Activated naive CD4-positive, alpha-beta T cell treated with anti-CD3 and anti-CD28 coated beads, Interleukin-2, amount 50 U/mL, for 16 hours (primary cell): Measurements from ENCODE around the gene STAMBP.
"Not testable (repeated sequence)": the region's sequence is repeated elsewhere in the genome, so short reads cannot be mapped to it uniquely, and the experiment has no call there.

ENCODE experiments used
- DNase-seq: peaks from one replicate; pipeline ENCODE4 v3.0.0-alpha.2; 2020

Gene STAMBP

DNA sequence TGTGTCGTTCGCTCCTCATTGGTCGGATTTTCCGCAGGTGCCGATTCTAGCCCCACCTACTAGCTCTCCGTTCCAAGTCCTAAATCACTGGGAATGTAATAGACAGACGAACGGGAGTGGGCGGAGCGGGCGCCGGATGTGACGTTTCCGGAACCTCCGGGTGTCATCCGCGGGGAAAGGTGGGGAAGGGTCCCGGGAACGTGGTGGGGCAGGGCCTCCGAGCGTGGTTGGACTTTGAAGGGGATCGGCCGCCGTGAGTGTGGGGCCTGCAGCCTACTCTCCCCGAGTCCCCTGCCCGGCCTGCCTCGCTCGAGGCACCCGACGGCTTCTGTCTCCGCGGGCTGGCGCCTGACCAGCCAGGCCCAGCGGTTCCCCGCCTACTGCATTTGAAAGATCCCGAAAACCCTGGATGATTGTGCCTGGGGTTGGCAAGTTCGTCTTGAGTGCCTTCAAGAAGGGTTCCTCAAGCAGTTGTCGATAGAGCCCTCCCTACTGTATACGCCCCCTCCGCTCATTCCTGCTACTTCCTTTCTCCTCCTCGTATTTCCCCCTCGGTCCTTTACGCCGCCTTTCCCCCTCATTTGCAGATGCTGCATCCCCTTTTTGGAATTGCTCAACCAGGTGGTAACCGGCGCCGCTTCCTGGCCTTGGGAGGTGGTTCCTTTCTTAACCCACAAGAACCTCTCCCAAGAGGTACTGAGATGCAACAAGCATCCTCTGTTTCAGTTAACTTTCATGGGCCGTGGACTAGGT lies at the start of gene STAMBP:
Gene STAMBP (plus strand): TSS at position 144 of the 753 bp plus-strand sequence. CDS start 1,896 bp downstream, outside the sequence.
- peak; percentile 84 for DNase-seq

DNA sequence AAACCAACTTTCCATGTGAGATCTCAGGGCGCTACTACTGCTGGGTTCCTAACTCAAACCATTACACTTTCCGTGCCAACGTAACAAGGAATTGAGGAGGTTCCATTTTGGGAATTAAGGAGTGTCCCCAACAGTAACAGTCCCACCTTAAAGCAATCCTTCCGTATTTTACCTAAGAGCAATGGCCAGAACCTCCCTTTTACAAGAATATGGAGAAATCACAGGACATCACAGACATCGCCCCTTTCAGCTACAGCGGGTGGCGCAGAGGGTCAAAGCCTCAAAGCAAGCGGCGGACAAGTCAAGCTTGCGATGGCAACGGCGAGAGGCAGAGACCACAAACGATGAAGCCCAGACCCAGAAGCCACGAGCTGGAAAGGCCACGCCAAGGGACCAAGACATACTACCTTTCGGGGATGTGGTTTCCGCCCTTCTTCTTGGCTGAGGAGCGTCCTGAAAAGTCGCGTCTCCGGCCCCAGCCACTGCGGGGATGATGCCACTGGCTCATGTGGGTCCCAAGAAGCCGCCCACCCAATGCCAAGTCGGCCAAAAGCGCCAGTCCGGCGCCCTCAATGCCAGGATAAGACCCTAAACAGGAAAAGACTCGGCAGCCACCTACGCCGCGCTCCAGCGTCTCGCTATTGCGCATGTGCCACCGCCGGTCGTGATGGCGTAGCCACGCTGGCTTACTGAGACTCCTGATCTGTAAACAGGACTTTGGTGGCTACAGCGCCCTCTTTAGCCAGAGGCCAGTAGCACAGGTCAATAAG lies 49.1 kb upstream of the STAMBP start, which contains the start of gene DUSP11:
Gene DUSP11 (minus strand): TSS at position 637 of the 770 bp plus-strand sequence. CDS start 129 bp downstream, at position 508.
- peak; percentile 97 for DNase-seq

DNA sequence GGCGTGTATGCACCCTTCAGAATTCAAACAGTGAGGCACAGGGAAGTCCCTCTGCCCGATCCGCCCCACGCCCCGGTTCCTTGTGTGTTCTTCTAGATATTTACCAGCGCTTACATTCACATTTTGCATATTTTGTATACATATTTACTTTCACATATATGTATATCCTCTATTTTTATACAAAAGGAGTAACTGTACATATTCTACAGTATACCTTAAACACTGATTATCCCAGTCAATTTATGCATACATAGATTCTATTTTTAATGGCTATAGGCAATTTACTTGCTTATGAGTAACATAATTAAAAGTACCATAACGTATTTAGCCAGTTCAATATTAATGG lies 48.6 kb upstream of the STAMBP start:
- DNase-seq, result no peak

DNA sequence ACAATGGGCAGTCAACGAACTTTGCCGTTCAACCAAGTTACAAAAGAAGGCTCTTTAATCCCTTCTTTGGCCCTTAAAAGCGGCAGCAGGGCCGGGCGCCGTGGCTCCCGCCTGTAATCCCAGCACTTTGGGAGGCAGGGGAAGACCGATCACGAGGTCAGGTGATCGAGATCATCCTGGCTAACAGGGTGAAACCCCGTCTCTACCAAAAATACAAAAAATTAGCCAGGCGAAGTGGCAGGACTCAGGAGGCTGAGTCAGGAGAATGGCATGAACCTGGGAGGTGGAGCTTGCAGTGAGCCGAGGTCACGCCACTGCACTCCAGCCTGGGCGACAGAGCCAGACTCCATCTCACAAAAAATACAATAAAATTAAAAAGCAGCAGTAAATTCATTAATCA lies 45.4 kb upstream of the STAMBP start:
- not testable (repeated sequence) for DNase-seq

DNA sequence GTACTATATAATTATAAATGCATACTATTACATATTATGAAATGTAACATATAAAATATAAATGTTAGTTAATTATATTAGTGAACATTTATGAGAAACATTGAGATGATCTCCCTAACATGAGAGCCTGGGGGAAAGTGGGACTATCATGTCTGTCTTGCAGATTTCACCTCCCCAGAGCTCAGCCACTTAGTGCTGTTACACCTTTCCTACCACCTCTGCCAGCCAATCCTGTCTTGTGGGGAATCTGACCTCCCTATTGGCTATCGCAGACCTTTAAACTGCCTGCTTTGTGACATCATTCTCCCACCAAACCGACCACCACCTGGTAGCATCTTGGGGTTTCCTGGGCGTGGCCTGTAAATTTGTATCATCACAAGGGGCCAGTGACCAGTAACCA lies 44.9 kb upstream of the STAMBP start, which contains the start of gene C2orf78:
Gene C2orf78 (plus strand): TSS at position 301 of the 400 bp plus-strand sequence. CDS start 127 bp downstream, outside the sequence.
- not testable (repeated sequence) for DNase-seq

DNA sequence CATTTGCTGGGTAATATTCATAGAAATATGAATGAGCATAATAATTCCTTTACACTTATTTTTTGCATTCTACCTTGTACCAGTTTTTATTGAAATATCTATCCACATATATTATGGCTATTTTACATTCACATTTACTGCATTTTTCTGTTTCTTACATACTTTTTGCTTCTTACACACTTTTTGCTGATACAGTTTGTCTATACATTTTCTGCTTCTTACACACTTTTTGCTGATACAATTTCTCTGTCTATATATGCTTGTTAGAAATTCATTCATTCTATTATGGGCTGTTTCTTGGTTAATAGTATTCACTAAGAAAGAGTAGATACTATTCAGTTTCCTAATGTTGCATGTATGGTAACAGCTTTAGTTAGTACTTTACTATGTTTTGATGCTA lies 16.9 kb upstream of the STAMBP start:
- no peak for DNase-seq

DNA sequence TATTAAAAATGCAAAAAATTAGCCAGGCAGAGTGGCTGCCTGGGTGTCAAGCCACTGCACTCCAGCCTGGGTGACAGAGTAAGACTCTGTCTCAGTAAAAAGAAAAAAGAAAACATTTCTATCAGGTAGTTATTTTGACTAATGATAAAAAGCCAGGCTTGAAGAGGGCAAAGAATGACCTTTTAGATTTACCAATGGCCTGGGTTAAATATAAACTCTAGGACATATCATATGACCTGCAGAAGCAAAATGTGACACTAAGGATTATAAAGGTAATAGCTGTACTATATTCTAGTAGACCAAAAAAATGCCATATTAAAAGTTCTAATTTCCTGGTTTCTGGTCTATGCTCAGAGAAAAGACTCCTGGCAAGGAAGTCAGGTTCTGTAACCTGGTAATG lies 16.1 kb upstream of the STAMBP start:
- DNase-seq, result no peak

DNA sequence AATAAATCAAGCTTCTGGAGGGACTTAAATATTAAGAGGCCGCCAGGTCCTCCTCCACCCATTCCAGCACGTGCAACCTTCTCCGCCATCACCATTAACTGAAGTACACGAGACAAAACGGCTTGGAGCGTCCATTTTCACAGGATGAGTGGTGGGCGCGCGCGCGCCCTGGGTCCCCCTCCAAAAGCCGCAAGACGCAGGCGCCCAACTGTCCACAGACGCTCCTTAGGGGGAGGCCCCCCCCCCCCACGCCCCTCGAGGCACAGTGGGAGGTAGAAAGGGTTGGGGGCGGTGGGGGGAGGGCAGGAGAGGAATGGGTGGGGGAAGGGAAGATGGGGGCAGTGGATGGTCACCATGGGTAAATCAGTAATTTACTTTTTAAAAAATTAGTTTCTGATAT lies 10.5 kb upstream of the STAMBP start:
- no peak for DNase-seq

DNA sequence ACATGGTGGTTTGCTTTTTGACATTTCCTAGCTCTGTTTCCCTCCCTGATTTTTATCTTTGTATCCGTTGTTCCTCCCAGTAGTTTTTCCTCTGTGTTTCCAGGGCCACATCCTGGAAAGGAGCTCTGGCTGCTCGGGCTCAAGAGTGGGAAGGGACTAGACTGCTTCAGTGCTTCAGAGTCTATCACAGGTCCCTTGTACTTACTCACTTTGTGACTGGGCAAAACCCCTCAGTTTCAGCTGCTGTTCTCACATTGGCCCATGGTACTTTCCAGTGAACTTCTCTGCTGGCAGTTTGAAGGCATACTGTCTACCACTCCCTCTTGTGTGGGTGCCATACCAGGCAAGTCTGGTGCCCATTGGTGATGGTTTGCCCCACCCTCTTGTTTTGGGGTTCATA lies 7.5 kb upstream of the STAMBP start:
- DNase-seq, result no peak

DNA sequence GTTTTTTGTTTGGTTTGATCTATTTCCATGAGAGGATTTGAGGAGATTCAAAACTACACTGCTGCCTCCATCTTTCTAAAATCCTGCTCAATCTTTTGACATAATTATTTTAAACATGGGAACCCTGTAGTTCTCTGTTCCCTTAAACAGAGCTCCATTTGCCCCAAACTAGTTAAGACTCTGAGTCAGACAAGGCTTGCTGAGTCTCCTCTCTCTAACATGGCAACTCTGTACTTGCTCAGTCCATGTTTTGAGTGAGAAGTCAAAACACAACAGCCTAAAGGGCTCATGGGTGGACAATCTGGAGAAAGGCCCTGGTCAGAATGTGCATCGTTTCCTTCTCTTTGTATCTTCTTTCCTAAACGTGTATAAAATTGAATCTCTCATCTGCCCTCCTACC lies 7.1 kb upstream of the STAMBP start:
- DNase-seq, result no peak

DNA sequence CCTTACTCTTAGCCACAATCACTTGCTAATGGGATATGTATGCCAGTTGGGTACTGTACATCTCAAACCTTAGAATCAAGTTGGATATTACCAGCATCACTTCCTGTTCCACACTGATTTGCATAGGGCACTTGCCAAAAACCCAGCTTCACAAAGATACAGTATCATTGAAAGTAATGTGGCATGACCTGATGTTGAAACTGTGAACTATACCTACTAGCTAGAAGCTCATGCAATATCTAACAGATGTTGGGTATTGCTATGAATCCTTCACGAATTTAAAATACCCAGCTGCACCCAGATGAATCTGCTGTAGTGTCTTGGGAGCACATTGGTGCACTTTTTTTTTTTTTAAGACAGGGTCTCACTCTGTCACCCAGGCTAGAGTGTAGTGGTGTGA lies 6.5 kb upstream of the STAMBP start:
- no peak for DNase-seq

DNA sequence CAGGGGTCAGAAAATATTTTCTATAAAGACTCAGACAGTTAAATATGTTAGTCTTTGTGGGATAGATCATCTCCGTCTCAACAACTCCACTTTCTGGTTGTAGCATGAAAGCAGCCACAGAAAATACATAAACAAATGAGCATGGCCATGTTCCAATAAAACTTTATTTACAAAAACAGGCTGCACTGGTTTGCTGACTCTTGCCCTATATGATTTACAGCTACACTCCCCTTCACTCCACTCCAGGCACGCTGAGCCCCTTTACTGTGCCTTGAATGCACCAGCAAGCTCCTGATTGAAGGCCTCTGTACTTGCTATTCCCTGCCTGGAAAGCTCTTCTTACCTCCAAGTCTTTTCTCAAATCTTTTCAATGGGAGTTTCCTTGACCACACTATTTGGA lies 5.8 kb upstream of the STAMBP start:
- no peak for DNase-seq

DNA sequence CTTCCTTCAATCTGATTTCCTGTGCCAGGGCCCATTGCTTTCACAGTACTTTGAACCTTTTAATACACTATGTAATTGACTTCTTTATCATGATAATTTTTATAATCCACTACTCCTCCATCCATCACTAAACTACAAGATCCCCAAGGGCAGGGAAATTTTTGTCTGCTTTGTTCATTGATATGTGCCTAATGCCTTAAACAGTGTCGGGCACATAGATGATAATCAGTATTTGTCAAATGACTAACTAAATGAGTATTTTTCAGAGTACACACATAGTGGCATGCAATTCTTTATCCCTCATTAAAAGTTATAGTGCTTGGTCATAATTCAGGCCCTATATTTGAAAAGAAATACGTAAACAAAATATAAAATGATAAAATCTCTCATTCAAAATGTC lies 5.3 kb upstream of the STAMBP start:
- no peak for DNase-seq

DNA sequence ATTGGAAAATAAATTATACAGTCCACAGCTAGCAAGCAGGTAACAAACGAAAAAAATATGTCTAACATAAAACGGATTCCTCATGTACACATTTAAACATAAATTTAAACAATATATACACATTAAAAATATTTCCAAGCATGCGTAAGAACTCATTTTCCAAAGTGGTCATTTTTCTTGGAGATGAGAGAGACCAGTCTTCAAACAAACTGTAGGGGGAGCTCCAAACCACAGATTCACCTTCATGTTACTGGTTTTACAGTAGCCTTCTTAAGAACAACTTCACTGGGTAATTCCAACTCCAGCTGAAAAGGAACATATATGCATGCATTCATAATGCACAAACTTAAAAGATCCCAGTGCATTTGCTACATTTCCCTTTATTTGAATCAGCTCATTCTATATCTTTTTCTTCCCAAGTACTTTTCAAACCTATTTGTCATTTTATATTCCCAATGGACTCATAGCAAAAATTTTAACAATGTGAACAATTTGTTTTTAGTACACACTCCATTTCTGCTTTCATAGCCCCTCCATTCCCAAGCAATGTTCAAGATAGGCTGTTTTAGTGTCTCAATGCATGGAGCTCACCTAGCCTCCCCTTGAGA lies 4.7 kb upstream of the STAMBP start:
- no peak for DNase-seq

DNA sequence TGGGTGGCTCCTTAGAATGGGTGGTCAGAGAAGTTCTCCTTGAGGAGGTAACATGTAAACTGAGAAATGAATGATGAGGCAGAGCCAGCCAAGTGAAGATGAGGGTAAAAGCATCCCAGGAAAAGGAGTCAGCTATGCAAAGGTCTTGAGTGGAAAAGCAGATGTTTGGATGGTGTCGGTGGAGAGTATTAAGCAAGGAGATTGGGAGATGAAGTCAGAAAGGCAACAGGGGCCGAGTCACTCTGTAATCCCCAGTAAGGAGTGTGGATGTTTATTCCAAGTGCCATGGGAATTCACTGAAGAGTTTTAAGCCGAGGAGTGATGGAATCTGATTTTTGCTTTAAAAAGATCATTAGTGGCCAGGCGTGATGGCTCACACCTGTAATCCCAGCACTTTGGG lies 3.4 kb upstream of the STAMBP start:
- no peak for DNase-seq

DNA sequence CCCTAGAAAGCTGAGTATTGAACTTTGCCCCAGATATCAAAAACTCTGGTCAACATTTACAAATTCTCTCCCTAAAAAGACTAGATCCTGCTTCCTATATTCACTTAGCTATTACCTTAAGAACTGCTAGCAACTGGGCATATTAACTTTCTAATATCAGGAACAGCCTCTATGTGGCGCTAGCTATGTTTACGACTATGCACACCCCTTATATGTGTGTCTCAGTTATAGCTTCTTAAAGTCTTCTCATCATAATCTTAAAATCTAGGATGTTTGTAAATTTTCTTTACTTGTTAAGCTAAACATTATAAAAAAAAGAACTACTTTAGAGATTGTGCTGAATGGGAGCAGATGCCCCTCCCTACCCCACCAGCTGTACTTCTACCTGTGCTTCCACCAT lies 1.7 kb upstream of the STAMBP start:
- DNase-seq, result no peak

DNA sequence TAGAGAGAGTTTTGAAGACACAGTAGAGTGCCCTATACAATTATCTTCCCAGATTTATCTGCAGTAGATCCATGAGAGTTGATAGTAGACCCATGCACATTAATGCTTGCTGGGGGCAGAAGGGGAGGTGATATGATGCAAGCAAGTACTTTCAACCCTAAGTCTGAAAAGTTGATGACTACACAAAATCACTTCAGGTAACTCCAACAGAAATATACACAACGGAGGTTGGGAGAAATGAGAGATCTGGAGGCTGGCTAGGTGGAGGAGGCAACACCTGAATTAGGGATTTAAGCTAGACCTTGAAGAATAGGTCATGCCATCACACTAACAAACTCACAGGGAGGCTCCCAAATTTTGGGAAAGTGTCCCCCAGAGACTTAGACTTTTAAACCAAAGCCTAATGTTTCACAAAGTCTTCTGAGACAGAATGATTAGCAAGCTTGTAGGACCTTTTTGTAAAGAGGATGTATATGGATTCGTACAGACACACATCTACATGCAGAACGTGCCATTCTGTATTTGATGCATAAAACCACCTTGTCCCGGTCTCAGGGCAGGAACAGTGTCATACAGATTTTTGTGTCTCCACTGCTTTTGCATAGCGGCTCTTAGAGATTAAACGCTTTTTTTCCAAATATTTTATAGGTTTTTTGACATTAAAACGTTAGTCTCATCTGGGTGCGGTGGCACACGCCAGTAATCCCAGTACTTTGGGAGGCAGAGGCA lies 937 bp upstream of the STAMBP start:
- no peak for DNase-seq

DNA sequence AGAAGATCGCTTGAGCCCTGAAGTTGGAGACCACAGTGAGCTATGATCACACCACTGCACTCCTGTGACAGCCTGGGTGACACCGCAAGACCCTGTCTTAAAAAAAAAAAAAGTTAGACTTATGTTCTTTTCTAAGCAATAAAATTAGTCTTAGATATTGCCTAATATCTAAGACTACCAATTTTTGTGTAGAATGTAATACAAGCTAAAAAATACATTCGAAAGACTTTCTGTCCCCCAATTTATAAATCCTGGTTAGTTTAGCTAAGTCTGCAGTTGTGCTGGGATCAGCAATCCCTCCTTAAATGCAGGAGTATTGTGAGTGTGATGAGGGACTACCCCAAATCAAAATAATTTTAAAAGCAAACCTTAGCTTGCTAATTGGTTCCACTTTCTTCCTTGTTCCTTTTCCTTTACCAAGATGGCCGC lies 358 bp upstream of the STAMBP start:
- no peak for DNase-seq

DNA sequence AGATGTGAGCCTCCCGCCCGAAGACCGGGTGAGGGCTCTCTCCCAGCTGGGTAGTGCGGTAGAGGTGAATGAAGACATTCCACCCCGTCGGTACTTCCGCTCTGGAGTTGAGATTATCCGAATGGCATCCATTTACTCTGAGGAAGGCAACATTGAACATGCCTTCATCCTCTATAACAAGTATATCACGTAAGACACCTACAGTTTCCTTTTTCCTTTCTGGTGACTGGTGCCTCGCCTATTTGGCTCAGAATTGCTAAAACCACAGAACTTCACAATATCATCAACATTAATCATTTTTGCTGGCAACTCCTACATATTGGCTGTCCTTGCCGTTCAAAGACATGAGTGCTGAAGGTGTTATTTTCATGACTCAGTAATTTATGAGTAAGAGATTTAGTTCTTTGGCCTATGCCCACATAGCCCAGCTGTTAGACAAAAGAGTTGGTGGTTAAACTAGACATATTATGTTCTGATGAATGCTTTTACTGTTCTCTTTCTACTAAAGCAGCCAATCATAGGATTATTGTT lies 2.2 kb downstream of the STAMBP start:
- peak; percentile 33 for DNase-seq

DNA sequence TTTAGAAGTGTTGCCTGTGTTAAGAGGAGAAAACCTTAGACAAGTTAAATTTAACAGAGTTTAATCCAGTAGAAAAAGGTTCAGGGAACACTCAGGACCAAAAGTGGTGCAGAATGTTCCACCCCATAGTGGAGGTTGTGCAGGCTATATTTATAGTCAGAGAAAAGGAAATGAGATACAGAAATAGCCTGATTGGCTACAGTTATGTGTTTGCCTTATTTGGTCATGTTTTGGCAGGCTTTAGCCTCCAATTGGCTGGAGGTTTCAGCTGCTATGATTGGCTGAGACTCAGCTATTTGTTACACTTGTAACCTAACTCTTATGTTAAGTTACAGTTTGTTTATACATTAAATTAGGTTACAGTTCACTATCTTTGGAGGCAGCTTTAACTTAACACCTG lies 4.2 kb downstream of the STAMBP start:
- DNase-seq, result no peak

DNA sequence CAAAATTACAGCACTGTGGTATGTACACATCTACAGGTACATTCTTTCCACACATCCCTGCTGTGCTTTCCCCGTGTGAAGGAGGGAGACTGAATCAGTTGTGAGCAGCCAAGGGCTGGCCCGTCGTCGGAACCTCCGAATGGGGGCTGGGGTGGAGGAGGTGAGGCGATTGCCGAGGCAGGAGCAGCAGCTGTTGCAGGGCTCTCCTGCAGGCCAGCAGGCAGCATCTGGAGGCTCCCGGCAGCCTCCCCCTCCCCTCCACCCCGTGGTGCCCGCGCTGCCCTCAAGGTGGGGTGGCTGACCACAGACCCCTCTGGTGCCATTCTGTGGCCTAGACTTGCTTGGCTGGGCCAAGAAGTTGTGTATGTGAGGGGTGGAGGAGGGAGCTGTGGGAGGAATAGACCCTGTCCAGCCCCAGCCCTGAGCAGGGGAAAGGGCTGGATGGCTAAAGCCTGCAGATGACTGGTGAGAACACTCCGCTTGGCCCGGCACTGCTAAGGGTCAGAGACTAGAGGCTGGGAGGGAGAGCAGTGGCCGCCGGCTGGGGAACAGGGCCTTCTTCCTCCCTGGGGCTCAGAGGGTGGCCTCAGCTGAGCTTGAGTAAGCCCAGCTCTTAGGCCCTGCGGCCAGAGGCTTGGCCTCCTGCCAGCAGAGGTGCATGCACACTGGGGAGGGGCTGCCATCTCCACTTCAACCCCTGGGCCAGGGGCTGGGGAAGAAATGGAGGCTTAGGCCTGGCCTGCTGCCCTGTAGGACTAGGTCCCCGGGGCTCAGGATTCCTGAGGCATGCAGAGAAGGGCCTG lies 7.6 kb downstream of the STAMBP start:
- no peak for DNase-seq
